H1 (cell line): Measurements from ENCODE around the gene UBE2O. TPM values are rescaled to one million over a fixed set of nuclear protein-coding genes. Genes with fewer than 3 reads are reported as not detected.

Experiments
- CTCF ChIA-PET: fragments of 300-600 bp; sonication (Branson Sonifier 250); formaldehyde crosslinking; loops from one replicate; lab custom pipeline; 2021; ENCODE audit not compliant: partially characterized antibody; lab: Charles Lee
- POLR2A ChIA-PET: fragments of 300-600 bp; sonication (Branson Sonifier 250); formaldehyde crosslinking; loops from one replicate; lab custom pipeline; 2021; ENCODE audit warnings: inconsistent platforms; ENCODE audit not compliant: partially characterized antibody; lab: Charles Lee
- DNase-seq, 2 experiments: peaks; one replicate each; pipeline versions ENCODE4 v3.0.0 to v3.0.0-alpha.2; 2010 to 2022; ENCODE audit warnings: low spot score in 2 of 2, low read depth in 1 of 2, mixed read lengths in 1 of 2
- FAIRE-seq: peaks from 2 replicates; lab custom pipeline; 2011; peaks lifted over from hg19 to GRCh38; lab: Jason Lieb, UNC
- H2AFZ ChIP-seq: 2 replicates; pipeline ENCODE4 v1.8.1; 2012; ENCODE audit warnings: low read length, inconsistent platforms
- H2AK5ac ChIP-seq: 2 replicates; pipeline ENCODE4 v1.6.1; 2013; ENCODE audit warnings: low read depth, low read length
- H2BK120ac ChIP-seq: replicated peaks from 2 replicates; pipeline ENCODE3; 2013; ENCODE audit warnings: low read depth, low read length, inconsistent platforms
- H2BK12ac ChIP-seq: 2 replicates; pipeline ENCODE4 v1.6.1; 2013; ENCODE audit warnings: low read depth, low read length
- H2BK15ac ChIP-seq: 2 replicates; pipeline ENCODE4 v1.6.1; 2013; ENCODE audit warnings: low read length
- H2BK20ac ChIP-seq: 2 replicates; pipeline ENCODE4 v1.6.1; 2013; ENCODE audit warnings: low read length
- H2BK5ac ChIP-seq: 2 replicates; pipeline ENCODE4 v1.6.1; 2013; ENCODE audit warnings: low read depth, low read length
- H3K14ac ChIP-seq: 2 replicates; pipeline ENCODE4 v1.6.1; 2013; ENCODE audit warnings: inconsistent platforms; ENCODE audit not compliant: insufficient read length
- H3K18ac ChIP-seq: 2 replicates; pipeline ENCODE4 v1.6.1; 2013; ENCODE audit warnings: low read length; ENCODE audit errors: extremely low read depth
- H3K23ac ChIP-seq: 2 replicates; pipeline ENCODE4 v1.6.1; 2013; ENCODE audit warnings: inconsistent platforms; ENCODE audit not compliant: insufficient read length
- H3K23me2 ChIP-seq: 2 replicates; pipeline ENCODE4 v1.6.1; 2013; ENCODE audit warnings: low read depth, low read length
- H3K27ac ChIP-seq: 2 replicates; pipeline ENCODE4 v1.6.1; 2011; ENCODE audit warnings: low read depth, low read length, inconsistent platforms
- H3K27me3 ChIP-seq, 4 experiments: replicated peaks in 1 of 4; 1 replicate in 1 of 4; 2 replicates in 3 of 4; pipeline versions ENCODE4 v1.6.1 to v1.8.1; 2011 to 2013; ENCODE audit warnings: low read length in 3 of 4, mild to moderate bottlenecking in 3 of 4, inconsistent platforms in 2 of 4, mixed read lengths in 2 of 4, moderate library complexity in 1 of 4; ENCODE audit not compliant: control insufficient read depth in 3 of 4, insufficient read depth in 3 of 4; ENCODE audit errors: extremely low read depth in 1 of 4
- H3K36me3 ChIP-seq, 4 experiments: 2 replicates each; pipeline versions ENCODE4 v1.6.1 to v1.8.1; 2011 to 2013; ENCODE audit warnings: mild to moderate bottlenecking in 4 of 4, low read length in 3 of 4, moderate library complexity in 2 of 4, control low read depth in 1 of 4, inconsistent platforms in 1 of 4; ENCODE audit not compliant: insufficient read depth in 4 of 4, control insufficient read depth in 2 of 4
- H3K4ac ChIP-seq: replicated peaks from 2 replicates; pipeline ENCODE3; 2013; ENCODE audit warnings: low read length, low read depth, mixed read lengths, inconsistent platforms; ENCODE audit not compliant: insufficient read length
- H3K4me1 ChIP-seq, 4 experiments: replicated peaks in 1 of 4; 1 replicate in 1 of 4; 2 replicates in 3 of 4; pipeline versions ENCODE4 v1.6.1 to v1.8.1; 2011 to 2013; ENCODE audit warnings: low read length in 3 of 4, inconsistent platforms in 2 of 4, mixed read lengths in 1 of 4; ENCODE audit not compliant: insufficient read depth in 4 of 4, control insufficient read depth in 3 of 4
- H3K4me2 ChIP-seq, 2 experiments: 2 replicates each; pipeline versions ENCODE4 v1.6.1 to v1.8.1; 2011 to 2013; ENCODE audit warnings: low read depth in 2 of 2, low read length in 2 of 2, control low read depth in 1 of 2, inconsistent platforms in 1 of 2, mild to moderate bottlenecking in 1 of 2; ENCODE audit not compliant: insufficient read depth in 1 of 2
- H3K4me3 ChIP-seq, 4 experiments: fragments of 200-600, 300-600 bp in 1 of 4; sonication (generic), shearing (Covaris generic), sonication (Bioruptor Twin) in 1 of 4; 2 replicates each; pipeline versions ENCODE4 v1.5.1 to v1.8.1; 2011 to 2016; ENCODE audit warnings: low read length in 4 of 4, low read depth in 3 of 4, control low read depth in 2 of 4, inconsistent platforms in 2 of 4, mild to moderate bottlenecking in 2 of 4, mixed read lengths in 1 of 4, moderate library complexity in 1 of 4; ENCODE audit not compliant: insufficient read depth in 2 of 4; ENCODE audit errors: extremely low read depth in 1 of 4
- H3K56ac ChIP-seq: replicated peaks from 2 replicates; pipeline ENCODE3; 2013; ENCODE audit warnings: low read depth, mild to moderate bottlenecking, mixed read lengths, low read length, inconsistent platforms; ENCODE audit not compliant: insufficient read length
- H3K79me1 ChIP-seq: 2 replicates; pipeline ENCODE4 v1.6.1; 2013; ENCODE audit warnings: low read depth, low read length, control low read depth
- H3K79me2 ChIP-seq, 2 experiments: 2 replicates each; pipeline versions ENCODE4 v1.6.1 to v1.8.1; 2012 to 2013; ENCODE audit warnings: low read length in 2 of 2, mild to moderate bottlenecking in 2 of 2, inconsistent platforms in 1 of 2; ENCODE audit not compliant: insufficient read depth in 2 of 2, control insufficient read depth in 1 of 2
- H3K9ac ChIP-seq, 4 experiments: replicated peaks in 1 of 4; 1 replicate in 1 of 4; 2 replicates in 3 of 4; pipeline versions ENCODE4 v1.6.1 to v1.8.1; 2011 to 2013; ENCODE audit warnings: low read depth in 3 of 4, low read length in 3 of 4, control low read depth in 2 of 4, mild to moderate bottlenecking in 2 of 4, moderate library complexity in 2 of 4, inconsistent platforms in 1 of 4; ENCODE audit errors: extremely low read depth in 1 of 4
- H3K9me3 ChIP-seq, 2 experiments: 2 replicates each; pipeline versions ENCODE4 v1.6.1 to v1.8.1; 2012 to 2013; ENCODE audit warnings: mild to moderate bottlenecking in 2 of 2, moderate library complexity in 2 of 2, control low read depth in 1 of 2, inconsistent platforms in 1 of 2, low read depth in 1 of 2, low read length in 1 of 2, mixed read lengths in 1 of 2; ENCODE audit not compliant: insufficient read depth in 2 of 2
- H4K20me1 ChIP-seq, 2 experiments: replicated peaks in 1 of 2; 2 replicates each; pipeline versions ENCODE3 to v1.8.1; 2011 to 2013; ENCODE audit warnings: inconsistent platforms in 2 of 2, low read length in 2 of 2, mild to moderate bottlenecking in 1 of 2; ENCODE audit not compliant: insufficient read depth in 2 of 2, control insufficient read depth in 1 of 2
- H4K5ac ChIP-seq: 2 replicates; pipeline ENCODE4 v1.6.1; 2013; ENCODE audit warnings: low read length, low read depth, mixed read lengths, inconsistent platforms; ENCODE audit not compliant: insufficient read length
- H4K8ac ChIP-seq: 2 replicates; pipeline ENCODE4 v1.8.0; 2013; ENCODE audit warnings: mild to moderate bottlenecking, moderate library complexity, low read length, inconsistent platforms; ENCODE audit not compliant: insufficient read depth; ENCODE audit errors: extremely low read depth
- H4K91ac ChIP-seq: replicated peaks from 2 replicates; pipeline ENCODE3; 2013; ENCODE audit warnings: low read length, mixed read lengths, inconsistent platforms; ENCODE audit not compliant: insufficient read length
- ASH2L ChIP-seq: fragments of 200-600, 300-600 bp; sonication (generic); IDR thresholded peaks from one replicate; pipeline ENCODE4 v1.7.1; 2017; ENCODE audit warnings: low read length
- CBX8 ChIP-seq: fragments of 300-800, 300-1000 bp; sonication (generic); IDR thresholded peaks from 2 replicates; pipeline ENCODE4 v1.7.1; 2016; ENCODE audit warnings: low read depth, low read length, borderline replicate concordance
- CHD1 ChIP-seq: IDR thresholded peaks from 2 replicates; pipeline ENCODE4 v1.6.1; 2012; ENCODE audit warnings: low read depth, low read length, improper control_type of control experiment
- EGR1 ChIP-seq: IDR thresholded peaks from 2 replicates; pipeline ENCODE4 v1.6.1; 2011; ENCODE audit warnings: low read depth, low read length, borderline replicate concordance
- HDAC2 ChIP-seq, 2 experiments: fragments of 300-600 bp in 1 of 2; sonication (generic) in 1 of 2; IDR thresholded peaks; 2 replicates each; pipeline ENCODE4 v1.6.1; 2011 to 2012; ENCODE audit warnings: low read depth in 2 of 2, low read length in 2 of 2, mild to moderate bottlenecking in 2 of 2, moderate library complexity in 2 of 2, borderline replicate concordance in 1 of 2, inconsistent platforms in 1 of 2
- JUN ChIP-seq: IDR thresholded peaks from 2 replicates; pipeline ENCODE4 v1.6.1; 2011; ENCODE audit warnings: low read depth, mild to moderate bottlenecking, improper control_type of control experiment, low read length
- KDM4A ChIP-seq: IDR thresholded peaks from one replicate; pipeline ENCODE4 v1.7.1; 2012; ENCODE audit warnings: low read depth, mild to moderate bottlenecking, moderate library complexity, low read length, inconsistent platforms; ENCODE audit not compliant: severe bottlenecking
- NRF1 ChIP-seq: IDR thresholded peaks from 2 replicates; pipeline ENCODE4 v1.6.1; 2011; ENCODE audit warnings: mild to moderate bottlenecking, low read depth, low read length, improper control_type of control experiment
- POU5F1 ChIP-seq: IDR thresholded peaks from 2 replicates; pipeline ENCODE4 v1.6.1; 2011; ENCODE audit warnings: low read depth, mild to moderate bottlenecking, low read length, moderate library complexity
- SIN3A ChIP-seq, 2 experiments: IDR thresholded peaks in 1 of 2; conservative IDR thresholded peaks in 1 of 2; 2 replicates each; pipeline ENCODE4 v1.6.1; 2011 to 2012; ENCODE audit warnings: low read length in 2 of 2, improper control_type of control experiment in 1 of 2, low read depth in 1 of 2, mild to moderate bottlenecking in 1 of 2
- SP2 ChIP-seq: IDR thresholded peaks from 2 replicates; pipeline ENCODE4 v1.6.1; 2012; ENCODE audit warnings: mild to moderate bottlenecking, low read length, inconsistent platforms
- SUZ12 ChIP-seq: fragments of 200-600 bp; sonication (generic); IDR thresholded peaks from 2 replicates; pipeline ENCODE4 v1.6.1; 2012; ENCODE audit warnings: mild to moderate bottlenecking, inconsistent platforms, low read length, moderate library complexity, mixed read lengths
- WGBS, 2 experiments: shearing (Covaris generic) in 1 of 2; methylation state at CpG; one replicate each; pipeline versions ENCODE4 v1.1.6 to v1.1.7; 2013 to 2015; ENCODE audit warnings: low lambda C conversion rate in 2 of 2, mixed read lengths in 2 of 2, inconsistent platforms in 1 of 2, low coverage in 1 of 2, missing lambda C conversion rate in 1 of 2; ENCODE audit not compliant: insufficient replicate concordance in 2 of 2, insufficient coverage in 1 of 2, insufficient read length in 1 of 2; ENCODE audit errors: extremely low coverage in 1 of 2, missing lambda C conversion rate in 1 of 2; 5-methylcytosine and 5-hydroxymethylcytosine counted together
- polyA plus RNA-seq, 7 experiments: library from polyadenylated mRNA; depleted of rRNA in 3 of 7; stranded (reverse) in 5 of 7; unstranded in 2 of 7; fragments of >200 nt in 5 of 7; fragments of 200-250 nt in 2 of 7; gene quantifications; 1 replicate in 5 of 7; 2 replicates in 1 of 7; 4 replicates in 1 of 7; pipeline versions ENCODE4 v1.2.1 to v1.2.3, GENCODE V29; 2011 to 2013; ENCODE audit warnings: missing spikeins in 2 of 7, mixed read lengths in 2 of 7
- total RNA-seq: library from RNA; stranded (reverse); fragmentation: NEBNext Ultra II Directional; extraction: Animal tissue kit (Norgen Biotek cat#: 25700); gene quantifications from 2 replicates; pipeline ENCODE4 v1.2.1, GENCODE V29; 2021

UBE2O gene
- total and polyA plus RNA-seq, 2 of the 8 experiments (the other 6 are each of a cell fraction or from before 2014, with no cell fraction given) = 24.4 to 63.0 TPM

GRCh38 chr17:76501827-76502307, 48.9 kb upstream of the UBE2O start:
- peaks cover 0 to 6% of the 10 kb centered on the region in 2 experiments; a peak in 2 of 4 replicates for H3K79me2 ChIP-seq
- no peak overlapping the region for H3K4ac ChIP-seq
- peaks cover 11 to 44% (median 34%) of the 10 kb centered on the region in 4 experiments for H3K4me1 ChIP-seq
- no peak overlapping the region for H3K27ac ChIP-seq
- peak overlapping the region; percentile 27; the same call in 1 of the 2 replicates for H2BK5ac ChIP-seq
- H3K9ac ChIP-seq = no peak overlapping the region
- no peaks in the 10 kb centered on the region for H3K36me3 ChIP-seq
- FAIRE-seq (no peak), DNase-seq (no peak)
- peaks cover 4 to 16% of the 10 kb centered on the region in 2 experiments for H4K20me1 ChIP-seq
- peak overlapping the region in 3 of 4 experiments; percentile 11 to 82 (median 11); a peak in 5 of 8 replicates for H3K4me3 ChIP-seq
- H4K8ac ChIP-seq = 0 out of 2 replicates have a peak overlapping the region, but pooled peaks have one; percentile 1
- H3K23ac ChIP-seq = no peak overlapping the region
- peaks cover 0 to 4% (median 2%) of the 10 kb centered on the region in 4 experiments; a peak in 5 of 7 replicates for H3K27me3 ChIP-seq
- ChIA-PET CTCF (interaction anchor here (0.9 to 20.2 kb wide), 11 partner anchors 8 to 112 kb away, joined by 3 to 446 read pairs (median 9); partner anchors contain the start of genes AANAT and UBE2O), POLR2A (interaction anchor here (0.8 to 3.8 kb wide), 4 partner anchors 35 to 57 kb away, joined by 3 to 15 read pairs (median 4); no protein-coding TSS in a partner anchor)
- no peak overlapping the region for H2BK120ac ChIP-seq
- peak overlapping the region; percentile 81 to 85 for H3K4me2 ChIP-seq
- 81% methylated on average over 11 of the region's 11 CpGs; no CpG with 5 or more reads in 1 of the 2 experiments for WGBS, 2 experiments
- H3K9me3 ChIP-seq = no peaks in the 10 kb centered on the region
- H3K79me1 ChIP-seq = peaks cover 8% of the 10 kb centered on the region; the same call in 1 of the 2 replicates
- H4K91ac ChIP-seq = peak overlapping the region; percentile 12
- peak overlapping the region; percentile 89 for H3K18ac ChIP-seq
- no peak overlapping the region for H2AK5ac ChIP-seq
- H4K5ac ChIP-seq = peak overlapping the region; percentile 17
- peaks cover 7% of the 10 kb centered on the region; the same call in 1 of the 2 replicates for H3K23me2 ChIP-seq
- peak overlapping the region; percentile 71; the same call in 1 of the 2 replicates for H2BK12ac ChIP-seq
- no peak overlapping the region for H3K14ac ChIP-seq
- no peak overlapping the region for H2BK20ac ChIP-seq
- no peak overlapping the region for H3K56ac ChIP-seq
- H2BK15ac ChIP-seq = 0 out of 2 replicates have a peak overlapping the region, but pooled peaks have one; percentile 24
- H2AFZ ChIP-seq = peak overlapping the region; percentile 96; the same call in 1 of the 2 replicates
- TF ChIP-seq NRF1 = no peak
- TF ChIP-seq SIN3A (conservative IDR thresholded peaks at IDR 0.05 in 1 of 2, IDR thresholded peaks at IDR 0.05 in 1 of 2; ENCODE audit: low read depth in 1 of 2, low read length in 2 of 2) = no peak
- TF ChIP-seq EGR1 = no peak
- TF ChIP-seq ASH2L = no peak
- no peak for TF ChIP-seq JUN
- no peak for TF ChIP-seq CHD1
- TF ChIP-seq SUZ12 = no peak
- no peak for TF ChIP-seq SP2
- no peak for TF ChIP-seq CBX8
- no peak for TF ChIP-seq KDM4A
- no peak for TF ChIP-seq POU5F1
- no peak for TF ChIP-seq HDAC2 (IDR thresholded peaks at IDR 0.05; ENCODE audit: borderline replicate concordance in 1 of 2, low read depth in 2 of 2, low read length in 2 of 2)
